GM12873 (cell line): ENCODE measurements around the gene ZNF408.

Experiments
- TF ChIP-seq, protein P1 (sequence below): IDR thresholded peaks from 2 replicates; pipeline ENCODE4 v1.5.1; 2012; ENCODE audit warnings: low read depth, mild to moderate bottlenecking, moderate library complexity, low read length, control low read depth; ENCODE audit not compliant: insufficient read depth; ENCODE audit errors: missing control alignments

Gene ZNF408

DNA sequence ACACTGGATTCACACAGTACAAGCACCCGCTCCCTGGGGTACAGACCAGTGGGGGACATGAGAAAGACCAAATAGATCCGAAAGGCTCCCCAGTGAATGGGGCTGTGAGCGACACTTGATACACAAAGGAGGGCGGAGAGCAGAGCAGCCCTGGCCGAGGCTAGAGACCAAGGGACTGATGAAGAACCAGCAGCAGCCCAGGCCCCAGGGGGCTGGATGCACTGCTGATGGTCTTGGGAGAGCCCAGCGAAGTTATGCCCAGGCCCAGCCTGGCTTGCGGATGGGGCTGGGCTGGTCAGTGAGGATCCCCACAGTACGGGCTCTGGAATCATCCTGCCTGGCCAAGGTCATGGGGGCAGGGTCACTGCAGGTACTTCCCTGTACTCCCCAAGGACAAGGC lies 23.7 kb upstream of the ZNF408 start:
- TF ChIP-seq, protein P1, sequence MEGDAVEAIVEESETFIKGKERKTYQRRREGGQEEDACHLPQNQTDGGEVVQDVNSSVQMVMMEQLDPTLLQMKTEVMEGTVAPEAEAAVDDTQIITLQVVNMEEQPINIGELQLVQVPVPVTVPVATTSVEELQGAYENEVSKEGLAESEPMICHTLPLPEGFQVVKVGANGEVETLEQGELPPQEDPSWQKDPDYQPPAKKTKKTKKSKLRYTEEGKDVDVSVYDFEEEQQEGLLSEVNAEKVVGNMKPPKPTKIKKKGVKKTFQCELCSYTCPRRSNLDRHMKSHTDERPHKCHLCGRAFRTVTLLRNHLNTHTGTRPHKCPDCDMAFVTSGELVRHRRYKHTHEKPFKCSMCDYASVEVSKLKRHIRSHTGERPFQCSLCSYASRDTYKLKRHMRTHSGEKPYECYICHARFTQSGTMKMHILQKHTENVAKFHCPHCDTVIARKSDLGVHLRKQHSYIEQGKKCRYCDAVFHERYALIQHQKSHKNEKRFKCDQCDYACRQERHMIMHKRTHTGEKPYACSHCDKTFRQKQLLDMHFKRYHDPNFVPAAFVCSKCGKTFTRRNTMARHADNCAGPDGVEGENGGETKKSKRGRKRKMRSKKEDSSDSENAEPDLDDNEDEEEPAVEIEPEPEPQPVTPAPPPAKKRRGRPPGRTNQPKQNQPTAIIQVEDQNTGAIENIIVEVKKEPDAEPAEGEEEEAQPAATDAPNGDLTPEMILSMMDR, result no peak

DNA sequence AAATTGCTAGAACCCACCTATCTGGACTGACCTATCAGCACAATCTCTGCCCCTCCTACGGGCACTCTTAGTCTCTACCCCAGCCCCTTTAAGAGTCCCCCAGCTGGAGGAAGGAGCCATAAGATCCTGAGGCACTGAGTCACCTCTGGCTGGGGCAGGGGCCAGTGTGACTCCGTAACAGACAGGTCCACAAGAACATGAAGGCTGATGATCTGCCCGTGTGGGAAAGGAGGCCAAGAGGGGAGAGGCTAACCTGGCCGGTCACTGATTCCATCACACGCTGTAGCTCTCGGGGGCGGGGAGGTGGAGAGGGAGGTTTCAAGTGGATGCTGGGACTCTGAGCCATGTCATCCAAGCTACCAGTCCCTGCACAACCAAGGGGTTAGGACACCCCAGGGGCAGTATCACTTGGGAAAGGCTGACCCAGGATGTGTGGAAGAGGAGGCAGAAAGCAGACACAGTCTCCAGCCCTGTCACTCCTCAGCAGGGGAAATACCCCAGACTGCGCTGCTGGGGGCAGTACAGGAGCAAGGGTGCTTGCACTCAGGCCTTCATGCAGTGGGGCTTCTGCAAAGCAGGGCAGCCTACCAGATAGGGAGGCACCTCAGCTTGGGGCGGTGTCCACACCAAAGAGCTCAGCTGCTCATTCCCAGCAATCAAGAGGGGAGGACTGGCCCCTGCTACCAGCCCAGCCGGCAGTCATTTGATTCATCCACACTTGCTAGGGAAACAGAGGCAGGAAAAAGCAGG lies 22.7 kb upstream of the ZNF408 start:
- TF ChIP-seq, protein P1, result no peak

DNA sequence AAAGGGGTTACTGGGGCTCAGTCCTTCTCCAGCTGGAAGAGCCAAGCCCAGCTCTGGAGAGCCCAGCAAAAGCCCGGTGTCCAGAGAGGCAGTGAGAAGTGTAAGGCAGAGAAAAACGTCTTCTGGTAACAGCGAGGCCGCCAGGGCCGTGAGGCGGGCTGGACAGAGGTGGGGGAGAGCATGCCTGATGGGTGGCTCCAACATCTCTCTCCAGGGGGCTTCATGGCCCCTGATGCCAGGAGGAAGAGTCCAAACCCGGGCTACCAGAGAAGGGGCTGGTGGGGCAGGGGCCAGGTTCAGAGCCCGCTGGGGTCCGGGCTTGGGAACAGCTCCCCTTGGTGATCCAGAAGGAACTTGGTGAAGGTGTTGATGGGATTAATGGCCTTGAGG lies 22.1 kb upstream of the ZNF408 start:
- TF ChIP-seq, protein P1, result no peak

DNA sequence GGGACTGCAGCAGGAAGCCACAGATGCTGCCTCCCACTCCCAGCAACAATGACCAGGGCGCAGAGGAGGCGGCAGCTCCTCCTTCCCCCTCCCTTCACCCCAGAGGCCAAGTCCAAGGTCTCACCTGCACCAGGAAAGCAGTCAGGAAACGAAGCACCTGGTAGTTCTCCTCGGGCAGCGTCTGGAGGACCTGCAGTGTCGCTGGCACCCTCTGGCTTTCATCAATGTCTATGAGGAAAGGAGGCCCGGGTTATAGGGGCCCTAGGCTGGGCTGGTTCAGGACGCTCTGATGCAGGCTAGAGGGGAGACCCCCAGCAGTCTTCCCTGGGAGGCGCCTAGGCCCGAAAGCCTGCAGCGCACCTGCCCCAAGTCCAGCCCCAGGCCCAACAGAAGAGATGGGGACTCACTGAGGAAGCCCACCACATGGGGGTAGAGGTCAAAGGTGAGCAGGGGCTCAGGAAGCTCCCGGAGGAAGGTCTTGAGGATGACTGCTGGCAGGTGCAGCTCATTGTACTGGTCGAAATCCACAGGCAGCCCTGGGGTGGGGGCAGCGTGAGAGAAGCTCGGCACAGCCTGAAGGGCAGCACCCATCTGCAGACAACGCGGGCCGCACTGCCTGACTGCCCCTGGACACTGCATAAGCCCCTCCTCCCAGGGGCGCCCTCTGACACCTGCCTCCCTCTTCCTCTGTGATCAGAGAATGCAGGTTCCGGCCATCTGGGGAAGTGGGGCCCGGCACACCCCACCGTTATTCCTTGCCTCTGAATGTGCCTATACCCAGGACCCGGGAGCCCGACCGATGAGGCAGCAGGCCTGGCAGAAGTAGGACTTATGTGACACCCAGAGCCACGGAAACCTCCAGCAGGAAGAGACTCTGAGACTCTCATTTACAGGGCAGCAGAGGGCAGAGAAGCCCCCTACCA lies 21.3 kb upstream of the ZNF408 start:
- TF ChIP-seq, protein P1, result no peak

DNA sequence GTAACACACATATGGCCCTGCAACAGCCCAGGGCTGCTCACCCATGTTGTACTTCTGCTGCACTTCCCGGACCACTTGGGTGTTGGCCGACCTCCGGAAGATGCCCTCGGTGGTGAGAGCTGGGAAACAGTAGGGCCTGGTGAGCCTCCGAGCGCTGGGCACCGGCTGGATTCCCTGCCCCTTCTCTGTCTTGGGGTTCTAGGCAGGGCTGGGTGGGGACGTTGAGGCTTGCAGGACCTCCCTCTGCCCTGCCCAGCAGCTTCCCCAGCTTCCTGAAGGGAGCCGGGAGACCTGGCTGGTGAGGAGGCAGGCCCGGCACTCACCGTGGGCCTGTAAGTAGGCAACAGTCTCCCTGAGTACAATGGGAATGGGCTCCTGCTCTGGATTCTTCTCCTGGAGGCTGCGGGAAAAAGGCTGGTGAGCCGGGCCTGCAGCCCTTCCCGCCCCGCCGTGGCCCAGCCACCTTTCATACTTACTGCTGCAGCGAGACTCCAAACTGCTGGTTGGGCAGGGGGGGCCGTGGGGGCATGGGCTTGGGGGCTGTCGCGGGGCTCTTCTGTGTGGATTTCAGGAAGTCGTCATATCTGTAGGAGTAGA lies 20.6 kb upstream of the ZNF408 start:
- TF ChIP-seq, protein P1, result no peak

DNA sequence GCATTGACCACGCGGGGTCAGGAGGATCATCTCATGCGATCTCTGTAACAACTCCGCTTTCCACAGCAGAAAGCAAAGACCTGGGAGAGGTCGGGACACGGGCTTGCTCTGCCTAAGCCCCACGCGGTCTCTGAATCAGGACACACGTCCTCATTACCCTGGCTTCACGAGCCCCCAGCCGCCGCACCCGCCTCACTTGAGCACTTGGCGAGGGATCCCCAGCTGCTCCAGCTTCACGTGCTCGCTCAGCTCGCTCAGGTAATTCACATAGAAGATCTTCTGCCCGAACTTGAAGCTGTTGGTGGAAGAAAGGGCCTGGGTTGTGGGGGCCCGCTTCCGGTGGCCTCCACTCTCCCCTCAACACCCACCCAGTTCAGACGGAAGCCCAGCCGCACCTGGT lies 20.0 kb upstream of the ZNF408 start:
- TF ChIP-seq, protein P1, result no peak

DNA sequence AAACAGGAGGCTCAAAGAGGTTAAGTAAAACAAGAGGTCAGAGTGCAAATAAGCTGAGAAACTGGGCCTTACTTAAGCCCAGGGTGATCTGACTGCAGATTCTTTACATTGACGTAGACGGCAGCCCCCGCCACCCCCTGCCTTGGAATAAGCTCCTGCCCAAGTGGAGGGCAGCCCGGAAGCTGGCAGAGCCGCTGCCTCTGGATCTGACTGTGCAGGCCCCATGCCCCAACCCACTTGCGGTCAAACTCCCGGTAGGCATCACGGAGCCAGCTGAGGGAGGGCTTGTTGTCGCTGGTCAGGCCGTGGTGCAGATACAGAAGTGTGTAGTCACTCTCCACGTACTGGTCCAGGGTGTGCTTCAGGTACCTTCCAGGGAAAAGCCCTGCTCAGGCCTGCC lies 19.0 kb upstream of the ZNF408 start:
- TF ChIP-seq, protein P1, result no peak
